ENCODE measurements around the gene CAMKK2.
"Not testable (repeated sequence)": the region's sequence is repeated elsewhere in the genome, so short reads cannot be mapped to it uniquely, and the experiment has no call there.

The CAMKK2 gene

GRCh38 chr12:121219353-121219986 is 77.0 kb downstream of the CAMKK2 start:
- no peak for DNase-seq

GRCh38 chr12:121218588-121219352 is 77.7 kb downstream of the CAMKK2 start:
- no peak for DNase-seq

GRCh38 chr12:121217761-121218160 is 78.7 kb downstream of the CAMKK2 start:
- no peak for DNase-seq

GRCh38 chr12:121217063-121217462 is 79.4 kb downstream of the CAMKK2 start:
- no peak for DNase-seq

- no peak for DNase-seq
Measured at GRCh38 chr12:121216102-121216501, 80.4 kb downstream of the CAMKK2 start.

- DNase-seq, result no peak
Measured at GRCh38 chr12:121214855-121215745, 81.4 kb downstream of the CAMKK2 start.

GRCh38 chr12:121214166-121214777 is 82.2 kb downstream of the CAMKK2 start:
- DNase-seq, result no peak

- DNase-seq, result no peak
Measured at GRCh38 chr12:121212875-121213274, 83.6 kb downstream of the CAMKK2 start.

- DNase-seq, result peak; percentile 65
Measured at GRCh38 chr12:121209624-121210572, 86.6 kb downstream of the CAMKK2 start, which contains the start of gene P2RX4. P2RX4 (plus strand) TSS chr12:121210129; CDS start chr12:121210165, 36 bp downstream.

- DNase-seq, result no peak
Measured at GRCh38 chr12:121209221-121209620, 87.3 kb downstream of the CAMKK2 start.

- not testable (repeated sequence) for DNase-seq
Measured at GRCh38 chr12:121208571-121208970, 87.9 kb downstream of the CAMKK2 start.

- no peak for DNase-seq
Measured at GRCh38 chr12:121205491-121205890, 91.0 kb downstream of the CAMKK2 start.

GRCh38 chr12:121203482-121203881 is 93.0 kb downstream of the CAMKK2 start:
- DNase-seq, result no peak

- DNase-seq, result no peak
Measured at GRCh38 chr12:121202407-121203355, 93.8 kb downstream of the CAMKK2 start.

- not testable (repeated sequence) for DNase-seq
Measured at GRCh38 chr12:121201140-121201539, 95.4 kb downstream of the CAMKK2 start.

- DNase-seq, result no peak
Measured at GRCh38 chr12:121198949-121199348, 97.6 kb downstream of the CAMKK2 start.

- DNase-seq, result no peak
Measured at GRCh38 chr12:121196902-121197301, 99.6 kb downstream of the CAMKK2 start.

- DNase-seq, result no peak
Measured at GRCh38 chr12:121191151-121191550, 105.4 kb downstream of the CAMKK2 start.

GRCh38 chr12:121190523-121191031 is 105.9 kb downstream of the CAMKK2 start:
- no peak for DNase-seq

GRCh38 chr12:121189619-121190155 is 106.8 kb downstream of the CAMKK2 start:
- DNase-seq, result no peak

All from NCI-H1105 (cell line).